Suprapubic skin (tissue), 4 donors: ENCODE measurements around the gene MCTP1.

Experiments used
- CTCF ChIP-seq, 2 donors: fragments of 200-600 bp in 1 of 2; fragments of 450-650 bp in 1 of 2; sonication (generic) in 1 of 2; IDR thresholded peaks; one replicate each; pipeline ENCODE4 v1.5.1; 2016 to 2019; ENCODE audit warnings: antibody characterized with exemption in 2 of 2, mild to moderate bottlenecking in 1 of 2, moderate library complexity in 1 of 2
- EP300 ChIP-seq: sonication (generic); formaldehyde crosslinking; IDR thresholded peaks from one replicate; pipeline ENCODE4 v1.6.1; 2017; ENCODE audit warnings: antibody characterized with exemption
- POLR2A ChIP-seq, 2 donors: fragments of 450-650 bp; IDR thresholded peaks; one replicate each; pipeline ENCODE4 v1.6.1; 2017; ENCODE audit warnings: antibody characterized with exemption in 2 of 2, mild to moderate bottlenecking in 2 of 2, moderate library complexity in 2 of 2
- POLR2AphosphoS5 ChIP-seq, 3 donors: sonication (generic); formaldehyde crosslinking; IDR thresholded peaks; one replicate each; pipeline ENCODE4 v1.6.1; 2017; ENCODE audit warnings: antibody characterized with exemption in 3 of 3

- TF ChIP-seq CTCF (IDR thresholded peaks at IDR 0.05) (no peak), EP300 (no peak), POLR2A (IDR thresholded peaks at IDR 0.05) (no peak), POLR2AphosphoS5 (IDR thresholded peaks at IDR 0.05) (no peak)
These were observed 258.2 kb downstream of the MCTP1 start for GRCh38 chr5:95026718-95027117.
